OCI-LY1 (cell line): Measurements from ENCODE around the gene CYP4F2.

ENCODE experiments used
- EZH2 ChIP-seq: fragments of 200-600 bp; sonication (generic), shearing (Covaris generic); IDR thresholded peaks from 2 replicates; pipeline ENCODE4 v1.8.0; 2017; ENCODE audit warnings: borderline replicate concordance, mixed run types, mild to moderate bottlenecking, antibody characterized with exemption, low read length, moderate library complexity, mixed read lengths
- TF ChIP-seq, protein P1 (sequence below): fragments of 200-600 bp; sonication (generic), shearing (Covaris generic); IDR thresholded peaks from 2 replicates; pipeline ENCODE4 v1.5.1; 2017; ENCODE audit warnings: mild to moderate bottlenecking, antibody characterized with exemption, low read length, moderate library complexity, mixed read lengths

DNA sequence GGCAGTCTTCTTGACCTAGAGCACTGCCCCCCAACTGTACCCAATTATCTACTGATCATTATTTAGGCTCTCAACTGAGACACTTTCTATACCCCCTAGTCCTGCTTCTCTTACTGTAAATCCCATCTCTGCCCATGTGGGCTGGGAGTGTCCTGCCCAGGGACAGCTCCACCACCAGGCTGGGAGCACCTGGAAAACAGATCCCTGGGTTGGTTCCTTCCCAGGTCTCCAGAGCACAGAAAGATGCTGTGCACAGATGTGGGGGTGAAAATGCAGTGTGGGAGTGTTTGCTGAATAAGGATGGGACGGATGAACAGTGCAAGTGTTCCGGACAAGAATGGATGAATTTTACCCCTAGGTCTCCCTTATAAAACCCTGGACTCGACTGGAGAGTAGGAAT is 12.7 kb downstream of the CYP4F2 start:
- TF ChIP-seq, protein P1, sequence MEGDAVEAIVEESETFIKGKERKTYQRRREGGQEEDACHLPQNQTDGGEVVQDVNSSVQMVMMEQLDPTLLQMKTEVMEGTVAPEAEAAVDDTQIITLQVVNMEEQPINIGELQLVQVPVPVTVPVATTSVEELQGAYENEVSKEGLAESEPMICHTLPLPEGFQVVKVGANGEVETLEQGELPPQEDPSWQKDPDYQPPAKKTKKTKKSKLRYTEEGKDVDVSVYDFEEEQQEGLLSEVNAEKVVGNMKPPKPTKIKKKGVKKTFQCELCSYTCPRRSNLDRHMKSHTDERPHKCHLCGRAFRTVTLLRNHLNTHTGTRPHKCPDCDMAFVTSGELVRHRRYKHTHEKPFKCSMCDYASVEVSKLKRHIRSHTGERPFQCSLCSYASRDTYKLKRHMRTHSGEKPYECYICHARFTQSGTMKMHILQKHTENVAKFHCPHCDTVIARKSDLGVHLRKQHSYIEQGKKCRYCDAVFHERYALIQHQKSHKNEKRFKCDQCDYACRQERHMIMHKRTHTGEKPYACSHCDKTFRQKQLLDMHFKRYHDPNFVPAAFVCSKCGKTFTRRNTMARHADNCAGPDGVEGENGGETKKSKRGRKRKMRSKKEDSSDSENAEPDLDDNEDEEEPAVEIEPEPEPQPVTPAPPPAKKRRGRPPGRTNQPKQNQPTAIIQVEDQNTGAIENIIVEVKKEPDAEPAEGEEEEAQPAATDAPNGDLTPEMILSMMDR, result no peak
- TF ChIP-seq EZH2, result no peak
